Embryonic facial prominence (tissue), 1 donor: Measurements from ENCODE around the gene MXD3.
"Not testable (repeated sequence)": the region's sequence is repeated elsewhere in the genome, so short reads cannot be mapped to it uniquely, and the experiment has no call there.

ENCODE experiments used
- DNase-seq: peaks from one replicate; pipeline ENCODE4 v3.0.0-alpha.2; 2016; ENCODE audit errors: extremely low spot score

Gene MXD3

DNA sequence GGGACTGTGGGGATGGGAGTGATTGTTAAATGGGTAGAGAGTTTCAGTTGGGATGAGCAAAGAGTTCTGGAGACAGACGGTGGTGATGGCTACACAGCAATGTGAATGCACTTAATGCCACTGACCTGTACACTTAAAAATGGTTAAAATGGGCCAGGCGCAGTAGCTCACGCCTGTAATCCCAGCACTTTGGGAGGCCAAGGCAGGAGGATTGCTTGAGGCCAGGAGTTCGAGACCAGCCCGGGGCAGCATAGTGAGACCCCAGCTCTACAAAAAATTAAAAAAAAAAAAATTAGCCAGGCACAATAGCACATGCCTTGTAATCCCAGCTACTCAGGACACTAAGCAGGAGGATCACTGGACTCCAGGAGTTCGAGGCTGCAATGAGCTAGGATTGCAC lies 32.1 kb upstream of the MXD3 start:
- DNase-seq, result no peak

DNA sequence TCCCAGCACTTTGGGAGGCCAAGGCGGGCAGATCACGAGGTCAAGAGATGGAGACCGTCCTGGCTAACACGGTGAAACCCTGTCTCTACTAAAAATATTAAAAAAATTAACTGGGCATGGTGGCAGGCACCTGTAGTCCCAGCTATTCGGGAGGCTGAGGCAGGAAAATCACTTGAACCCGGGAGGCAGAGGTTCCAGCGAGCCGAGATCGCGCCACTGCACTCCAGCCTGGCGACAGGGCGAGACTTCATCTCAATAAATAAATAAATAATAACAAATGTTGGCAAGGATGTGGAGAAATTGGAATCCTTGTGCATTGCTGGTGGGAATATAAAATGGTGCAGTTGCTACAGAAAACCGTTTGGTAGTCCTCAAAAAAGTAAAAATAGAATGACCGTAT lies 31.3 kb upstream of the MXD3 start:
- DNase-seq, result not testable (repeated sequence)

DNA sequence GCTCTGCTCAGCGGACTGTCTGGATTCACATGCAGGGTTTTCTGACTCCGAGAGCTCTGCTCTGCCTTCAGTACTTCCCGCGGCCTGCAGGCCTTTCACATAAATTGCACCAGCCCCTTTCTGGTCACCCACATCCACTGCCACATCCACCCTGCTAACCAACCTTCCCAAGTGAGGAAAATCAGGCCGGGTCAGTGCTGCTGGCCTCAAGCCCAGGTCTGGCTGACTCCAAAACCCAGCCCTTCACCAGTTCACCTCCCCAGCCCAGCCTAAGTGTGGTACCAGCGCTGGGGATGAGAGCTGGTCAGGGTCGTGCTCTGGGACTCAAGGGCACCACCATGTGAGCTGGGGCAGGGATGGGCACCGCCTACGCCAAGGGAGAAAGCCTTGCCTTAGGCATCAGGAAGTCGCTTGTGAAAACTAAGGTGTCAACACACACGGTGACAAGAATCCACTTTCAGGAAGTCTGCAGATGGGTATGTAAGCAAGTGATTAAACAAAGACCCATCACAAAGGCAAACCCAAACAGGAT lies 27.5 kb upstream of the MXD3 start:
- DNase-seq, result no peak

DNA sequence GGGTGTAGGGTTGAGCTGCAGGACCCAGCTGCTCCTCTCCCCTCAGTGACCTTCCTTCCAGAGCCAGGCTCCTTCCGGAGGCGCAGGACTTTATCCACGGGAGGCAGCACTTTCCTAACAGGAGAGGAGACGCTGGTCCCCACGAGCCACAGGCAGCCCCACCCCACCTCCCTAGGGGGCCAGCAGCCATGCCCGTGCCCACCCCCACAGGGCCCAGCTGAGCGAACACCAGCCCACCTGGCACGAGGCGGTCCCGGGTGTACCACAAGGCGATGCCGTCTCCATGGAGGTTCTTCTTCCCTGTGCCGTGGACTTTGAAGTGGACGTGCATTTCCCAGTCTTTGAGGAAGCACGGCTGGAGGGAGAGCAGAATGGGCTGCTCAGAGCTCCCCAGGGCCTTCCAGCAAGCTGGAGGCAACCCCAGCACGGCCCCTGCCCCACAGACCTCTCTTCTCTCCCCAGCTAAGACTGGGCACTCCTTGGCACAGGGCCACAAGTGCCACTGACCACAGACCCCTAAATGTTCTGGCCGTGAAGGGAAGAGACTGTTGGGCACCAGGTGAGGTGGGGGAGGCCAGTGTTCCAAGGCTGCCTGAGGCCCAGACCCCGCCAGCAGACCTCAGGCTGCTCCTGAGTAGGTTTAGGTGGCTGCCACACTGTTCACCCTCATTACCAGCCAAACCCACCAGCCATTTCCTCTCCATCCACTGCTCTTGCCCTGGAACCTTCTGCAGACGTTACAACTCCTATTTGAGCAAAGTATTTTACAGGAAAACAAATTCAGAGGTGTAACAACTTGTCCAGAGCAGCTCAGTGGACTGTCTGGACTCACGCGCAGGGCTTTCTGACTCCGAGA lies 26.8 kb upstream of the MXD3 start:
- DNase-seq, result no peak

DNA sequence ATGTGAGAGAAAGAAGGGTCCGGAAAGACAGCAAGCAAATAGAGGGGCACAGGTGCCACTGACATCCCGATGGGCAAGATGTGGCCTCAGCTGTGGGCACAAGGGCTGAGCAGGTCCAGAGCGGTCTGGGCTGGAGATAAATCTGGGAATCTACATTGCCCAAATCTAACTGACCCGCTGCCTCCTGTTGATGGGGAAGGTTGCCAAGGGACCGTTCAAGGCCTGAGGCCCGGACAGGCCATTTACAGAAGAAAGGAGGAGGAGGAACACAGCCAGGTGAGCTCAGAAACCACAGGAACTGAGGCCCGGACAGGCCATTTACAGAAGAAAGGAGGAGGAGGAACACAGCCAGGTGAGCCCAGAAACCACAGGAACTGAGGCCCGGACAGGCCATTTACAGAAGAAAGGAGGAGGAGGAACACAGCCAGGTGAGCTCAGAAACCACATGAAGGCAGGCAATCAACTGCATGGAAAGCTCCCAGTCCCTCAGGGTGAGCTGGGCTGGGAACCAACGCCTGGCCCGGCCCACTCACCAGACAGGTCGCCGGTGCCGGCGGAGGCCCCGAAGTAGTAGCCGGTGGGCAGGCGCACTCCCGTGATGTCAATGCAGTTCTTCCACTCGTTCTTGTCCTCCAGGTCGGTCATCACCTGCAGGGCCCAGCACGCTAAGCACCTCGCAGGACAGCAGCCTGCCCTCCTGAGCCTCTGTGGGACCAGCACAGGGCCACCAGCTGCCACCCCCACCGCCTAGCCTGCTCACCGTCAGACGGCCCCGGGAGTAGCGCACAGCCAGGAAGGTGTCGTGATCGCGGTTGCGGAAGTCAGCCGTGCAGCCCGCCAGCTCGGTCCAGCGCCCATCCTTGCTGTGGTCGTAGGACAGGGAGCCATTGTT lies 25.2 kb upstream of the MXD3 start:
- no peak for DNase-seq

DNA sequence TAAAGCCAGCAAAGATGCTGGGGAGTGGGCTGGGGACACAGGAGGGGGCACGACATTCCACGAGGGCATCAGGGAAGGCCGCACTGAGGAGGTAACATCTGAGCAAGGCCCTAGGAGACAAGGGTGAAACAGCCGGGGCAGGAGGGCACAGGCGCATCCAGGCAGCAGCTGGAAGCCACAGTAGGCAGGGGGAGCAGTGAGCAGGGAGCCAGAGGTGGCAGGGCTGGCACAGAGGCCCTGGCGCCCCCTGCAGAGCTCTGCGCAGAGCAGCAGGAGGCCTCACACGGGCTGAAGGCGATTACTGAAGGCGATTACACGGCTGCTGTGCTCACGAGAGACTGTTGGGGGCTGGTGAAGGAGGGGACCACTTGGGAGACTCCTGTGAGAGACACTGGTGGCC lies 24.4 kb upstream of the MXD3 start:
- DNase-seq, result no peak

DNA sequence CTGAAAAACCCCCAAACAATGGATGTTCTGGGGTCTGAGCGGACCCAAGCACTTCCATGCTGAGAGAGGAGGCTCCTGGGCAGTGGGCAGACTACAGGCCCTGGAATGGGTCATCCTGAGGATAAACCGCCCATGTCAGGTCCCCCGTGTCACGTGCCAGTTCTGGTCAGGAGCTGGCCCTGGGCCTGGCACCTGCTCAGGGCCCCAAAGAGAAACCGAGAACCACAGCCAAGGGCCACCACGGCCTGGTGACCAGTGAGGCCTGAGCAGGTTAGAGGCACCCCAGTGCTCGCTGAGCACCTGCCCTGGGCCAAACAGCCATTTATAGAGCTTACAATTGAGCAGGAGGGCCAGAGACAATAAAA lies 24.0 kb upstream of the MXD3 start:
- no peak for DNase-seq

DNA sequence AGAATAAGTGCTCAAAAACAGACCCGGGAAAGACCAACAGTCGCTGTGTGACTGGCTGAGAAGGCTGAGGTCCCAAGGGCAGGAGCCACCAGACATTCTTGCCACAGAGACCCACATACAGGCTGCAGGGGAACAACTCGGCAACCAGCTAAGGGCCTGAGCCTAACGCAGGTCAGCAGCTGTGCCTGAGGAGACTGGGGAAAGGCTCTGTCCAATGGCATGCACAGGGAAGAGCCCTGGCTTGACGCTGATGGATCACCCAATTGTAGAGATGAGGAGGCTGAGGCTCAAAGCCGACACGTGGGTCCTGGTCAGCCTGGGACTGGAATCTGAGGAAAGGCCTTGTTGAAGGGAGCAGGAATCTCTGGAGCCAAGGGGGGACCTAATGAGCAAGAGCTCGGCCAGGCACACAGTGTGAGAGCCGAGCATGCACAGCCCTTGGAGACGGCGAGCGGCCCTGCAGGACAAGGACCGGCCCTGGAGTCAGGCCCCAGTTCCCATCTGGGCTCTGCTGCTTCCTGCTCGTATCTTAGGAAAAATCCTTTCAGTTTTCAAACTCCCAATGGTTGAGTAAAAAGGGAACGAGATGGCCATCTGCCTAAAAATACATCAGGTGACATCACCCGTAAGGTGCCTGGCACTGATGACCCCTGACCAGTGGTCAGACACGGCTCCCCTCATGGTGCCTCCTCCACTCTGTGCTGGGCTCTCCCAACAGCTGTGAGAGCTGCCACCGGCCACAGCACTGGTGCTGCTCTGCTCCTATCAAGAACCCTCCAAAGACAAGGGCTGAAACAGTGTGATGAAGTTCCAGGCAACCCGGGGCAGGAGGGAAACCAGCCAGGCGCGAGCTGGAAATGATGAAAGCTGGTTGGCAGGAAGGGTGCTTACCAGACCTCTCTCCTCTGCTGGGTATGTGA lies 23.3 kb upstream of the MXD3 start:
- DNase-seq, result no peak

DNA sequence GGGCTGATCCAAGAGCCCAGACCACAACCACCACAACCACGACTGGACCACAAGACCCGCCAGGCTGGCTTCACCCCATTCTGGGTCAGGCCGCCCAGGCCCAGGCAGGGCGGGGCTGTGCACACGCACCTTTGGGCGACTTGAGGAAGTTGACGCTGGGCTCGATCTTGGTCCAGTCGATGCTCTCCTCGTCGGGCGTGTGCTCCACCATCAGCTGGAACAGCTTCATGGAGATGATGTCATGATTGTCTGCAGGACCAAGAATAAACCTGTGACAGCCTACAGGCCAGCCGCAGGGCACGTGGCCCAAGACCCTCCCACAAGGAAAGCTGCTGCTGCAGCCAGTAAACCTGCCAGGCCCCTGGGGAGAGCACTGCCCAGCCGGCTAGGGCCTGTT lies 22.5 kb upstream of the MXD3 start:
- no peak for DNase-seq

DNA sequence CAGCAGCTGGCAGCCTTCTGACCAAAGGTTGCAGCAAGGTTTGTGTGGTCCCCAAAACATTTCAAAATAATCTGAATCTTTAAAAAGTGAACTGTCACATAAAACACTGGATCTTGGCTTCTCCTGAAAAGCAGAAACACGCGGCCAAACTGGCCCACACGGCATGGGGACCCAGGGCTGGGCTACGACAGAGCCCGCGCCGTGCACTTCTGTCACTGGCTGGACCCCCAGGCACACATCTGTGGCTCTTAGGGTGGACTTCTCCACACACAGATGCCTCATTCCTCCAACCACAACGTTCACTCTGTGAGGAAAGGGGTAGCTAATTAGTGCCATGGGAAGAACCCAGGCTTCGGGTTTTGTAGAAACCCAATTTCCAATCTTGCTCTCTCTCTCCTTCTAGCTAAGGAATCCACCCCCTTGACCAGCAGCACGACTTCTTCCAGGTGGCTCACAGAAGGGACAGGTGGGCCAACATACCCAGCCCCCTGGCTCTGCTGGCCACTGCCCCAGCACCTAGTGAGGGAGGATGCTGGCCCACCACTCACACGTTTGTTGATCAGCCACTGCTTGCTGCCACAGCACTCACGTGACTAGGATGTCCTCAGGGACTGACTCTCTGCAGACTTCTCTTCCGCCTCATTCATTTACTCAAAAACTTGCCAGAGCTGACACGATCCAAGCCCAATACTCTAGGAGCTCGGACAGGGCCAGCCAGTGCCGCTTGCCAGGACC lies 21.9 kb upstream of the MXD3 start:
- DNase-seq, result no peak

DNA sequence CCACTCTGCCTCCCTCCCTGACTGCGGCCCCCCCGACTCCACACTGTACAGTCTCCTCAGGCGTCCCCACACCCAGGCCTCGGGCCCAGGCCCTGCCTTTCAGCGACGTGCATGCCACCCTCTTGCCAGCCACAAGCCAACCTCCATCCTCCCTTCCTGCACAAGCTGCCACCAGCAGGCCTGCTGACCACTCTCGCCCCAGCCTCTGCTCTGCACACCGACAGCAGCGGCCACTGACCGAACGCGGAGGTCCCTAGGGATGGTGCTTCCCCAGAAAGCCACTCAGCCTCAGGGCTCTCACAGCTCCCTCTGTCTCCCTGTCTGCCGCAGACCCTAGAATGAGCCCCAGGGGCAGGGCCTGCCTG lies 21.2 kb upstream of the MXD3 start:
- no peak for DNase-seq

DNA sequence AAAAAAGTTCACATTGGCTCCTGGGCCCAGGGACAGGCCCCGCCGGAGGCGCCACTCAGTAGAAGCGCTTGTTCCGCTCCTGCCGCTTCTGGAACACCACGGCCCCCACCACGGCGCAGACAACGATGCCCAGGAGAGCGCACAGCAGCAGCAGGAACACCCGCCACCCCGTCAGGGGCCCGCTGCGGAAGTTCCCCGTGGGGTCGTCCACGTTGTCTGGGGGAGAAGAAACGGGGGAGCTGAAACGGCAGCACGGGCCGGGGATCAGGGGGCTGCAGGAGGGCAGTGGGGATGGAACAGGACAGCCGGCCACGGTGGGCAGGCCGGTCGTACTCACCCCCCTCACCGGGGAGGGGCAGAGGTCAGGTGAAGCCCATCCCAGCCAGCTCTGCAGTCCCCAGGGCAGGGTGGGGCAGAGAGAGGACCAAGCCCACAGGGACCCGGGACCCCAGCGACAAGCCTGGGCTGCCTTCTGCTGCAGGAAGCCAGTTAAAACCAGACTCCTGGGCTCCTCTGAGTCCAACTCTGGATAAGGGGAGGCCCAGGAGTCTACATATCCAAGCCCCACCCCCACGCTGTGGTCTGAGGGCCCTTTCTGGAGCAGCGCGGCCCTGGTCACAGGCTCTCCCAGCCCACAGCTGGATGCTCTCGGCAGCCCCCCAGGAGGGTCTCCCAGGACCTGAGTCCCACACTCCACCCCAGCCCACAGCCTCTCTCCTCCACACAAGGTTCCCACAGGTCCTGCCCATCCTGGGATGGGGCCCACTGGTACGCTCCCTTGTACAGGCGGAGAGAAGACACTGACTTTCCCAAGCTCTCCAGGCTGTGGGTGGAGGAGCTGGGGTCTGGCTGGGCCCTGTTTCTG lies 20.6 kb upstream of the MXD3 start:
- no peak for DNase-seq

DNA sequence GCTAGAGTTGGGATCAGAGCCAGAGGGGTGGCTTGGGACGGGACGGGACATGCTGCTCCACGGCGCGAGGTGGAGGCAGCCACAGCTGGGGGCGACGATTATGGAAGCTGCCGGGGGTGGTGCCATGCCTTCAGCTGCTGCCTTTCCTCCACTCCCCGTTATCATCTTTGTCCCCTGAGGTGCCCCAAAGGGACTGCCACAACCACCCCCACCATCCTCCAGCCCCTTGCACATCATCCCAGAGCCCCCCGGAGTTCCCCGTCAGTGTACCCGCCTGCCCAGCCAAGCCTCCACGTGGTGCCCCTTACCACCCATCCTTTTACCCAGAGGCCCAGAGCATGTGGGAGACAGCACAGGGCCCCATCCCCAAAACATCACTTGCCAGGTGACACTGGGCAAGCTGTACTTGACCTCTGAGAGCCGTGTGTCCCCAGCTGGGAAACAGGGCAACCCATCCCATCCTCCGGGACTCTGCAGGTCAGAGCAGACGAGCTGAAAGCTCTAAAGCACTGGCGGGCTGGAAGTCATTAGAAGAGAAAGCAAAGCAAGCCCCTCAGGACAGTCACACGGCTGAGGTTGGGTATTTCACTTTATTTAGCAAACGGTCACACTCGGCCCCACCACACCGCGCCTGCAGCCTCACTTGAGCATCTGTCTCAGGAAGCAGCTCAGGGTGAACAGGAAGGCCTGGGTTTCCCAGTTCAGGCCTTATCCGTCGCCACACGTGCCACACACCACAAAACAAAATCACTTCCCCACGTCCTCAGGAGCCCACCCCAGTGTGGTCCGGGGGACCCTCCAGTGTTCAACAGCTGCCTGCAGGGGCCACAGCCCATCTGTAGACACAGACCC lies 19.5 kb upstream of the MXD3 start:
- DNase-seq, result no peak

DNA sequence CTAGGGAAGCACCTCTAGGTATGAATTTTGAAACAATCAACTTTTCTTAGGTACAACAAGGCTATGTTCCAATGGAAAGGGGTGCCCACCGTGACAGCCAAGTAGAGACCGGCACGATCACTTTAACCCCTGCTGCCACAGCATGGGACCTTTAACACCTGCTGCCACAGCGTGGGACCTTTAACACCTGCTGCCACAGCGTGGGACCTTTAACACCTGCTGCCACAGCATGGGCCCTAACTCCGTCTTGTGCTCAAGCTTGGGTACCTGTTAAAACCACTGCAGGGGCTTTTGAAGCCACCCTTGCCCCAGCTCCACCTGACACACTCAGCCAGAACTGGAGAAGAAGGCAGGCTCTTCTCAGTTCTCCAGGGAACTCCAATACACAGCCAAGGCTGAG lies 18.2 kb upstream of the MXD3 start:
- DNase-seq, result no peak

DNA sequence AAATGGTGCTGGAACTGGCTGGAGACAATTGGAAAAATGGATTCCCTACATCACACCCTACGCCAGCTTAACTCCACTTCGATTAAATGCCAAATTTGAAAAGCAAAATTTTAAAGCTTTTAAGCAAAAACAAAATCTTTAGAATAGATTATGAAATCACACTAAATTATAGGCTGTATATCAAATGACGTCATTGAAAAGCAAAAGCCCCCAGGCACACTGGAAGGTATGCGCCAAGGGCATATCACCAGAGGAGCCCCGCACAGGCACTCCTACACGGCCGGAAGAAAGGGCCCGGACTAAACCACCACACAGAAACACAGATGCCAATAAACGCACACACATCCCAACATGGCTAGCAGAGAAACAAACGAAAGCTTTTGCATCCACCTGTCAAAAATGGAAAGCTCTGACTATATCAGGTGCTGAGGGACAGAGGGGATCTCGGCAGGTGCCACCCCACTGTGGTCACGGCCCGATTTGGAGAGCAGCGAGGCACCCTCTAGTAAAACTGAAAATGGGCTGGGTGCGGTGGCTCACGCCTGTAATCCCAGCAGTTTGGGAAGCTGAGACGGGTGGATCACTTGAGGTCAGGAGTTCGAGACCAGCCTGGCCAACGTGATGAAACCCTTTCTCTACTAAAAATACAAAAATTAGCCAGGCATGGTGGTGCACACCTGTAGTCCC lies 17.0 kb upstream of the MXD3 start:
- DNase-seq, result no peak

DNA sequence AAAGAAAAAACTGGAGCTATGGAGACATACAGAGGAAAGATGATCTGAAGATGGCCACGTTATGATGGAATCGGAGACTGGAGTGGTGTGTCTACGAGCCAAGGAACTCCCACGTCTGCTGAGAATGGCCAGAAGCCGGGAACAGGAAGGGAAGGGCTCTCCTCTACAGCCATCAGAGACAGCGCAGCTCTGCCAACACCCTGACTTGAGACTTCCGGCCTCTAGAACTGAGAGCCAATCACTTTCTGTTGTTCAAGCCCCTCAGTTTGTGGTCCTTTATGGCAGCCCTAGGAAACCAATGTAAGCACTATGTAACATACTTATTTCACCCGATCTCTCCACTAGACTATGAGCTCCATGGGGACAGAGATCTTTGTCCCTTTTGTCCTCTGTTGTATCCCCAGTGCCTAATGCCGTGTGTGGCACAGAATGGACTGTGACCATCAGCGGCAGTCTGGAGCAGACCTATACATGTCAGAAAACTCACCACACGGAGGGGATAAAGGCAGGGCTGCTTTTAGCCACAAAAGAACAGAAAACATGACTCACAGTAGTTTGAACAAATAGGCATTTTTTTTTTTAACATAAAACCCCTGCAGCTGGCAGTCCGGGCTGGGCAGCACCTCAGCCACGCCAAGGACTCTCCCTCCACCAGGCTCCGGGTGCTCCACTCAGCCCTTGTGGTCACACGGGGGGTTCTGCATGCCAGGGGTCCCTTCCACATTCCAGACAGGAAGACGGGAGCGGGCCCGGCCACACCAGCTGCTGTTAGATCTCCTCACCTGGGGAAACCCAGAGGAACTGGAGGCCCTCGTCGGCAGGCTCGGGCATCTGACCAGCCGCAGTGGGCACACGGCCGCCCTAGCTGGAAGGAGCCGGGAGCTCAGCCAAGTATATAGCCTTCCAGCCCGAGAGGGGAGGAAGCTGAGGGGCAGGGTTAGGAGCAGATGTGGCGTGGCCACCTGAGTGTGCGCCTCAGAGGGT lies 16.1 kb upstream of the MXD3 start:
- no peak for DNase-seq

DNA sequence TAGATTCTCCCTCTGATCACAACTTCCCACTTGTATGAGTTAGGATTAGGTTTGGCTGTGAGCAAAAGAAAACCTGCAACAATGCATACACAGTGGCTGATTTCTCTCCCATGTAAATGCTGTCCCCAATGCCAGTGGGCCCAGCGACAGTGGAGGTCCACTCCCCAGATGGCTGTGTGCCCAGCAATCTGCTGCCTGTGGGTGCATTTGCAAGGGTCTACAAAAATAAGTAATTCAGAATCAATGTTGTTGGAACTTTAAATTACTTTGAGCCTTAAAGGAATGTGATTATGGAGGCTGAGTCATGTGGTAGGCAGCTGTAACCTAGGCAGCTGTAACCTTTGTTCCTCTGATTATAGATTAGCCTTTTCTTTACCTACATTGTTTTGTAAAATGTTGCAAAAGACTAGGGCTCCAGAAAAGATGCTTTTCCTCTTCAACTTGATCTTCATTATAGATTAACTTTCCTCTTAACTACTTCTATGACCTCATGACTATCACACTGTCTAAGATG lies 14.2 kb upstream of the MXD3 start:
- no peak for DNase-seq
